Heart left ventricle (tissue), 16 donors: ENCODE results near the gene AKAP13. TPM values are rescaled to one million over a fixed set of nuclear protein-coding genes. Genes with fewer than 3 reads are reported as not detected.

ENCODE experiments used
- ATAC-seq, 4 donors: fragments of 200-7000 bp; cut with Tn5 transposase; one replicate each; pipeline ENCODE4 v1.9.1; 2020 to 2022; ENCODE audit warnings: moderate library complexity in 4 of 4, mild to moderate bottlenecking in 3 of 4, moderate number of reproducible peaks in 1 of 4
- DNase-seq, 5 donors: peaks; one replicate each; pipeline ENCODE4 v3.0.0-alpha.2; 2020
- H3K27ac ChIP-seq, 12 donors: fragments of 200-600 bp; sonication (generic) in 4 of 12; one replicate each; pipeline versions ENCODE4 v1.5.0 to v1.8.0; 2016 to 2022; ENCODE audit warnings: mild to moderate bottlenecking in 2 of 12
- H3K27me3 ChIP-seq, 9 donors: fragments of 200-600 bp; sonication (generic) in 2 of 9; one replicate each; pipeline versions ENCODE4 v1.5.1 to v1.8.0; 2016 to 2022; ENCODE audit warnings: mild to moderate bottlenecking in 3 of 9
- H3K36me3 ChIP-seq, 9 donors: fragments of 200-600 bp; sonication (generic) in 2 of 9; one replicate each; pipeline versions ENCODE4 v1.5.0 to v1.8.0; 2018 to 2022; ENCODE audit warnings: mild to moderate bottlenecking in 2 of 9
- H3K4me1 ChIP-seq, 12 donors: fragments of 200-600 bp; sonication (generic) in 4 of 12; one replicate each; pipeline versions ENCODE4 v1.5.0 to v1.8.0; 2016 to 2022; ENCODE audit warnings: mild to moderate bottlenecking in 3 of 12
- H3K4me3 ChIP-seq, 12 donors: fragments of 200-600 bp; sonication (generic) in 4 of 12; one replicate each; pipeline versions ENCODE4 v1.5.0 to v1.8.0; 2017 to 2022; ENCODE audit warnings: mild to moderate bottlenecking in 9 of 12, moderate library complexity in 4 of 12
- H3K9me3 ChIP-seq, 12 donors: fragments of 200-600 bp; sonication (generic) in 4 of 12; one replicate each; pipeline versions ENCODE4 v1.5.0 to v1.8.0; 2016 to 2022; ENCODE audit warnings: mild to moderate bottlenecking in 1 of 12
- POLR2A ChIP-seq, 2 donors: fragments of 450-650 bp; IDR thresholded peaks; one replicate each; pipeline ENCODE4 v1.6.1; 2017; ENCODE audit warnings: antibody characterized with exemption in 2 of 2, mild to moderate bottlenecking in 2 of 2, moderate library complexity in 2 of 2
- WGBS, 4 donors: extraction: QIAGEN DNeasy Blood & Tissue Kit in 2 of 4; methylation state at CpG; one replicate each; pipeline versions ENCODE4 v1.1.5 to v1.1.7; 2013 to 2018; 5-methylcytosine and 5-hydroxymethylcytosine counted together
- intact Hi-C, 10 donors: fragments of 100-400 bp; cut with DNase I; formaldehyde crosslinking; loops; one replicate each; pipeline versions ENCODE4 v1.11.1 to v1.14.2; 2022
- polyA plus RNA-seq, 2 donors: library from polyadenylated mRNA; stranded (reverse); fragments of 200-250 nt; gene quantifications; one replicate each; pipeline ENCODE4 v1.2.3, GENCODE V29; 2013
- total RNA-seq, 9 donors: library from RNA; depleted of rRNA in 2 of 9; stranded (reverse); fragments of >200 nt in 2 of 9; fragmentation: NEBNext Ultra II Directional in 3 of 9; extraction: Animal tissue kit (Norgen Biotek cat#: 25700) in 3 of 9; gene quantifications; one replicate each; pipeline versions ENCODE4 v1.1.0 to v1.2.4, GENCODE V29; 2016 to 2023
- TF ChIP-seq, protein P1 (sequence below), 12 donors: fragments of 200-600 bp; sonication (generic) in 4 of 12; IDR thresholded peaks; one replicate each; pipeline versions ENCODE4 v1.5.0 to v1.8.0; 2018 to 2022; ENCODE audit warnings: antibody characterized with exemption in 12 of 12, mild to moderate bottlenecking in 5 of 12
- donor health status: ischemic (EF 13 %, LVEDD 7.1; RV severe dilation, severe dysfunction).
- donor health status: healthy with polysubstance abuse.
- donor health status: DM: no; HTN: yes; CAD: no.
- donor health status: DM: no; HTN: no; CAD: no.
- donor health status: ischemic (EF 25% LVEDD 6.9; RV normal size, moderate dysfunction).
- donor health status: ischemic (EF 25% LVEDD 5.7; RV mildly dilated, moderate dysfunction).
- donor health status: healthy.
- donor health status: DM: yes; HTN: yes; CAD: no.
- donor health status: ischemic (EF 35%, LVEDD 5.7; RV mildly dilated, moderate dysfunction).
- donor health status: nonischemic (EF 11% LVEDD 7.7; RV severe dilation, severe dysfunction).
- donor health status: DM: yes; HTN: yes; CAD: no.
- donor health status: PGD.
- donor health status: ischemic (EF 29% LVEDD 5.4; RV normal size, mild dysfunction).
- donor health status: nonischemic (EF 23%, LVEDD 6.1; RV moderate dilation, normal function).

The AKAP13 gene
- total and polyA plus RNA-seq, 11 donors = 124 to 598 (median 340) TPM

DNA sequence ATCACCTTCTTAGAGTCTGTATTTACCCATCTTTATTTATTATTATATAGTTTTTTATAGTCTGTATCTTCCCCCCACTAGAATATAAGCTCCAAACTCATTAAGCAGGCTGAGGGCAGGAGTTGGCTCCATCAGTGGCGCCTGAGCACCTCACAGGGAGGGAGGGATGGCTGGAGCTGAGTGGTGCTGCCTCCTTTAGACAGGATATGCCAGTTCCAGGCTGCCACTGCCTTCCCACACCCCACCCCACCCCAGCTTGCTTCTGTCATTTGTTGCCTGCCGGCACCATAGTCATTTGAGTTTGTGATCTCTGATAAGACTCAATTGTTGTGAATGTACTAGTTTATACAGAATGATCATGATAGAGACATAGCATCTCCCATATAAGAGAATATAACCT lies 328.8 kb downstream of the AKAP13 start:
- Histone ChIP-seq H3K27me3 (no peaks in the 10 kb centered on the region), H3K9me3 (no peaks in the 10 kb centered on the region), H3K4me1 (peaks cover 0 to 71% (median 49%) of the 10 kb centered on the region in 12 donors), H3K36me3 (peaks cover 0 to 69% (median 62%) of the 10 kb centered on the region in 9 donors), H3K27ac (peak overlapping the region; percentile 70 to 97 (median 86)), H3K4me3 (no peak overlapping the region)
- intact Hi-C loops = loop anchor here in 7 of 10 donors (5.0 to 10.0 kb wide), 7 partner anchors 84 to 374 kb away; no protein-coding TSS in a partner anchor
- DNase-seq = peak in 1 of 5 donors; percentile 48
- WGBS, 4 donors = 83 to 92% (median 86%) methylated on average over 2 of the region's 2 CpGs
- peak in 2 of 4 donors; percentile 16 for ATAC-seq
- TF ChIP-seq, protein P1, sequence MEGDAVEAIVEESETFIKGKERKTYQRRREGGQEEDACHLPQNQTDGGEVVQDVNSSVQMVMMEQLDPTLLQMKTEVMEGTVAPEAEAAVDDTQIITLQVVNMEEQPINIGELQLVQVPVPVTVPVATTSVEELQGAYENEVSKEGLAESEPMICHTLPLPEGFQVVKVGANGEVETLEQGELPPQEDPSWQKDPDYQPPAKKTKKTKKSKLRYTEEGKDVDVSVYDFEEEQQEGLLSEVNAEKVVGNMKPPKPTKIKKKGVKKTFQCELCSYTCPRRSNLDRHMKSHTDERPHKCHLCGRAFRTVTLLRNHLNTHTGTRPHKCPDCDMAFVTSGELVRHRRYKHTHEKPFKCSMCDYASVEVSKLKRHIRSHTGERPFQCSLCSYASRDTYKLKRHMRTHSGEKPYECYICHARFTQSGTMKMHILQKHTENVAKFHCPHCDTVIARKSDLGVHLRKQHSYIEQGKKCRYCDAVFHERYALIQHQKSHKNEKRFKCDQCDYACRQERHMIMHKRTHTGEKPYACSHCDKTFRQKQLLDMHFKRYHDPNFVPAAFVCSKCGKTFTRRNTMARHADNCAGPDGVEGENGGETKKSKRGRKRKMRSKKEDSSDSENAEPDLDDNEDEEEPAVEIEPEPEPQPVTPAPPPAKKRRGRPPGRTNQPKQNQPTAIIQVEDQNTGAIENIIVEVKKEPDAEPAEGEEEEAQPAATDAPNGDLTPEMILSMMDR (IDR thresholded peaks at IDR 0.05) = no peak
- no peak for TF ChIP-seq POLR2A (IDR thresholded peaks at IDR 0.05)

DNA sequence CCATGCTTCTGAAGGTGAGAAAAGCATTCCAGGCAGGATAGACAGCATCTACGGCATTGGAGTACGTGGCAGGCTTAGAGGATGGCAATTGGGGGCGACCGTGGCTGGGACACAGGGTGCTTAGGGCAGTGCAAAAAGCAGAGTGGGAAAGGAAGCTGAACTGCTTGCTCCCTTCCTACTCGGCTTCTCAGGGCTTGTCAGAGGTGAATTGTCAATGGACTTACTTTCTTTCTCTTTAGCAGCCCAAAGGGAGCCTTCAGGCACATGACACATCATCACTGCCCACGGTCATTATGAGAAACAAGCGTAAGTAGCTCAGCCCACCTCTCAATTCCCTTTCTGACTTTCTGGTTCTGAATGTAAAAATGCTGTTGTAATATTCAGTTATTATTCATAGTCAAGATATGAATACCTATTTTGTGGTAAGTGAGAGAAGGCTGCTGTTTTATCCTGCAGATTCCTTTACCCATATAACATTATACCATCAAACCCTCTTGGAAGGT lies 330.0 kb downstream of the AKAP13 start:
- Histone ChIP-seq H3K9me3 (no peaks in the 10 kb centered on the region), H3K4me1 (peaks cover 0 to 60% (median 37%) of the 10 kb centered on the region in 12 donors), H3K36me3 (peaks cover 0 to 76% (median 73%) of the 10 kb centered on the region in 9 donors), H3K27ac (peak overlapping the region in 8 of 12 donors; percentile 82 to 97 (median 89)), H3K4me3 (no peak overlapping the region), H3K27me3 (no peaks in the 10 kb centered on the region)
- intact Hi-C loops = loop anchor here in 1 of 10 donors (10.0 kb wide), 1 partner anchor 216 kb away; no protein-coding TSS in a partner anchor
- WGBS, 4 donors = 91 to 94% (median 93%) methylated on average over 7 of the region's 7 CpGs
- TF ChIP-seq POLR2A (IDR thresholded peaks at IDR 0.05) = no peak
- TF ChIP-seq, protein P1 (IDR thresholded peaks at IDR 0.05) = no peak
- DNase-seq (no peak), ATAC-seq (no peak)

DNA sequence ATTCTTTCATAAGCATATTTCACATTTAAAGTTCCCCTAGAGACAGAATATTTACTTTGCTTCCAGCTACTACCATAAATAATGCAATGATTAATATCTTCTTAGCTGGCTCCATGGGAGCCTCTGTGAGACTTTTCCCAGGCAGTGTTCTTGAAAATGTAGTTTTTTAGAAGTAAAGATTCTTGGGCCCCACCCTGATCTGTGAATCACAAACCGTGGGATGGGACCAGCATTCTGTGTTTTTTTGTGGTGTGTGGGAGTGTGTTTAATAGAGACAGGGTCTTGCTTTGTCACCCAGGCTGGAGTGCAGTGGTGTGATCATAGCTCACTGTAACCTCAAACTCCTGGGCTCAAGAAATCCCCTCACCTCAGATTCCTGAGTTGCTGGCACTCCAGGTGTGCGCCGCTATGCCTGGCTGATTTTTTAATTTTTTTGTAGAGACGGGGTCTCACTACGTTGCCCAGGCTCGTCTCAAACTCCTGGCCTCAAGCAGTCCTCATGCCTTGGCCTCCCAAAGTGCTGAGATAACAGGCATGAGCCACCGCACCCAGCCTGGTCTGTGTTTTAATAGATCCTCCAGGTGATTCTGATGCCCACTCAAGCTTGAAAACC lies 331.3 kb downstream of the AKAP13 start:
- H3K4me3 ChIP-seq = no peak overlapping the region
- WGBS, 4 donors = 89 to 92% (median 90%) methylated on average over 7 of the region's 7 CpGs
- no peak for ATAC-seq
- DNase-seq = no peak
- no peak for TF ChIP-seq POLR2A (IDR thresholded peaks at IDR 0.05)
- TF ChIP-seq, protein P1 (IDR thresholded peaks at IDR 0.05) = no peak
- intact Hi-C loops = loop anchor here in 1 of 10 donors (10.0 kb wide), 1 partner anchor 217 kb away; no protein-coding TSS in a partner anchor
- H3K4me1 ChIP-seq = peaks cover 0 to 51% (median 26%) of the 10 kb centered on the region in 12 donors
- H3K36me3 ChIP-seq = peaks cover 0 to 88% (median 83%) of the 10 kb centered on the region in 9 donors
- no peaks in the 10 kb centered on the region for H3K9me3 ChIP-seq
- no peaks in the 10 kb centered on the region for H3K27me3 ChIP-seq
- H3K27ac ChIP-seq = peak overlapping the region in 2 of 12 donors; percentile 11 to 97

DNA sequence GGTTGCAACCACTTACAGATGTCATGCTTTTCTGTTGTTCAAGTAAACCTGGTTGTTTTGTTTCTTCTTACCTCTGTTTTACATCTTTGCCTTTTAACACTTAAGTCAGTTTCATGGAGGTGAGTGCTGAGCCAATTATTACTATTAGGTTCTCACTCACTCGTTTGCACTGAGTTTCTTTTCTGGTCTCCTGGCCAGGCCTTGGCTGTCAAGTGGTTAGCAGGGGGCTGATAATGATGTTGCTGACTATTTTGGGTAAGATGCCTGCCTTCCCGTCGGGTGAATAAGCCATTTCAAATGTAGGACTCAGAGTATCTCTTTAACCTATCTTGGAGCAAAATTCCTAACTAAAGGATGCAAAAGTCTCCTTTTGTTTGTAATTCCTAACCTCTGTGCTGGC lies 335.9 kb downstream of the AKAP13 start:
- peaks cover 0 to 47% (median 6%) of the 10 kb centered on the region in 12 donors for H3K4me1 ChIP-seq
- H3K27me3 ChIP-seq = no peaks in the 10 kb centered on the region
- TF ChIP-seq POLR2A (IDR thresholded peaks at IDR 0.05) = no peak
- TF ChIP-seq, protein P1 (IDR thresholded peaks at IDR 0.05) = no peak
- WGBS, 4 donors = 38 to 43% (median 42%) methylated on average over 3 of the region's 3 CpGs
- intact Hi-C loops = loop anchor here in 1 of 10 donors (10.0 kb wide), 1 partner anchor 221 kb away; no protein-coding TSS in a partner anchor
- no peaks in the 10 kb centered on the region for H3K9me3 ChIP-seq
- peaks cover 0 to 100% (median 99%) of the 10 kb centered on the region in 9 donors for H3K36me3 ChIP-seq
- ATAC-seq = peak; percentile 52 to 80 (median 69)
- H3K4me3 ChIP-seq = no peak overlapping the region
- peak overlapping the region in 11 of 12 donors; percentile 4 to 75 (median 53) for H3K27ac ChIP-seq
- DNase-seq = peak in 3 of 5 donors; percentile 43 to 54 (median 47)
